ENCODE results near the gene AGBL4. TPM values are rescaled to one million over a fixed set of nuclear protein-coding genes. Genes with fewer than 3 reads are reported as not detected.
"Not testable (repeated sequence)": the region's sequence is repeated elsewhere in the genome, so short reads cannot be mapped to it uniquely, and the experiment has no call there.

The AGBL4 gene
- total and polyA plus RNA-seq, 11 donors, result 0.40 to 1.4 (median 0.54) TPM; not detected in 3

- 56 to 83% (median 68%) methylated on average over 2 of the region's 2 CpGs for WGBS, 4 donors
- no peaks in the 10 kb centered on the region for H3K36me3 ChIP-seq
- no peak for ATAC-seq
- TF ChIP-seq POLR2A (IDR thresholded peaks at IDR 0.05), result no peak
- TF ChIP-seq CTCF (IDR thresholded peaks at IDR 0.05), result no peak
- intact Hi-C loops (cut with DNase I), result no loop called here
- no peak overlapping the region for H3K4me3 ChIP-seq
- peaks cover 0 to 3% (median 0%) of the 10 kb centered on the region in 9 donors for H3K27me3 ChIP-seq
- H3K9me3 ChIP-seq, result no peaks in the 10 kb centered on the region
- no peaks in the 10 kb centered on the region for H3K4me1 ChIP-seq
- H3K27ac ChIP-seq, result no peak overlapping the region
- no peak for DNase-seq
Measured at GRCh38 chr1:49817681-49818080, 206.1 kb downstream of the AGBL4 start.

GRCh38 chr1:49787013-49787412, 236.7 kb downstream of the AGBL4 start:
- intact Hi-C loops (cut with DNase I); ATAC-seq: not testable (repeated sequence)
- 88 to 93% (median 89%) methylated on average over 17 of the region's 17 CpGs for WGBS, 4 donors

GRCh38 chr1:49765034-49765433, 258.7 kb downstream of the AGBL4 start:
- Histone ChIP-seq H3K9me3 (peaks cover 0 to 18% (median 1%) of the 10 kb centered on the region in 12 donors), H3K4me1 (no peaks in the 10 kb centered on the region), H3K27ac (no peak overlapping the region), H3K36me3 (no peaks in the 10 kb centered on the region), H3K27me3 (no peaks in the 10 kb centered on the region), H3K4me3 (no peak overlapping the region)
- DNase-seq (no peak), ATAC-seq (no peak)
- TF ChIP-seq POLR2A (IDR thresholded peaks at IDR 0.05) (no peak), CTCF (IDR thresholded peaks at IDR 0.05) (no peak)
- WGBS, 4 donors, result 37 to 52% (median 41%) methylated on average over 3 of the region's 3 CpGs
- intact Hi-C loops (cut with DNase I), result no loop called here

More at GRCh38 chr1:49787013-49787412, 236.7 kb downstream of the AGBL4 start:
- not testable (repeated sequence) for H3K9me3 ChIP-seq, H3K27me3 ChIP-seq, H3K4me1 ChIP-seq, H3K36me3 ChIP-seq, H3K4me3 ChIP-seq, DNase-seq, H3K27ac ChIP-seq

- H3K27me3 ChIP-seq; intact Hi-C loops (cut with DNase I); H3K4me1 ChIP-seq; H3K27ac ChIP-seq; H3K4me3 ChIP-seq; ATAC-seq; H3K36me3 ChIP-seq: not testable (repeated sequence)
- WGBS, 4 donors, result 79 to 91% (median 90%) methylated on average over 4 to 9 of the region's 9 CpGs
- peak in 1 of 5 donors; percentile 52 for DNase-seq
- H3K9me3 ChIP-seq, result peaks cover 0 to 19% (median 1%) of the 10 kb centered on the region in 12 donors
Measured at GRCh38 chr1:49738118-49738517, 285.6 kb downstream of the AGBL4 start.

GRCh38 chr1:49728377-49728776, 295.4 kb downstream of the AGBL4 start:
- Histone ChIP-seq H3K9me3 (peaks cover 0 to 15% (median 0%) of the 10 kb centered on the region in 12 donors), H3K36me3 (no peaks in the 10 kb centered on the region), H3K27me3 (no peaks in the 10 kb centered on the region), H3K27ac (no peak overlapping the region), H3K4me1 (no peaks in the 10 kb centered on the region), H3K4me3 (no peak overlapping the region)
- DNase-seq, result no peak
- intact Hi-C loops (cut with DNase I), result no loop called here
- WGBS, 4 donors, result 41 to 59% (median 43%) methylated on average over 1 of the region's 1 CpG
- no peak for ATAC-seq
- TF ChIP-seq POLR2A (IDR thresholded peaks at IDR 0.05) (no peak), CTCF (IDR thresholded peaks at IDR 0.05) (no peak)

Data from heart left ventricle (tissue), 16 donors.